Measurements from ENCODE around the gene ARL4C.

GRCh38 chr2:234447189-234447588 is 49.7 kb downstream of the ARL4C start:
- TF ChIP-seq POLR2AphosphoS5 (IDR thresholded peaks at IDR 0.05; ENCODE audit: low read depth, low read length) = no peak
- TF ChIP-seq CTCF (IDR thresholded peaks at IDR 0.05) = no peak
- TF ChIP-seq FOXM1 (IDR thresholded peaks at IDR 0.05; ENCODE audit: low read depth) = no peak
- TF ChIP-seq PBX3 (IDR thresholded peaks at IDR 0.05) = no peak
- no peak for TF ChIP-seq MAX (IDR thresholded peaks at IDR 0.05; ENCODE audit: low read depth)
- no peak for TF ChIP-seq EP300 (IDR thresholded peaks at IDR 0.05; ENCODE audit: borderline replicate concordance in 1 of 2, low read depth in 1 of 2, low read length in 1 of 2)
- TF ChIP-seq SMC3 (IDR thresholded peaks at IDR 0.05; ENCODE audit: low read depth, low read length) = no peak
- TF ChIP-seq EZH2phosphoT487 (IDR thresholded peaks at IDR 0.05; ENCODE audit: borderline replicate concordance, low read depth) = no peak
- no peak for TF ChIP-seq MXI1 (IDR thresholded peaks at IDR 0.05; ENCODE audit: low read depth, low read length)
- no peak for TF ChIP-seq TAF1 (IDR thresholded peaks at IDR 0.05; ENCODE audit: borderline replicate concordance, low read depth, low read length)

All from SK-N-SH (cell line).